Endometrial microvascular endothelial cells (primary cell): ENCODE data around the gene SLC30A4. TPM values are rescaled to one million over a fixed set of nuclear protein-coding genes. Genes with fewer than 3 reads are reported as not detected.
"Not testable (repeated sequence)": the region's sequence is repeated elsewhere in the genome, so short reads cannot be mapped to it uniquely, and the experiment has no call there.

ENCODE experiments used
- in situ Hi-C: cut with HindIII; loops from 2 replicates; pipeline ENCODE4 v1.10.0; 2017; ENCODE audit warnings: low sequenced_read_pairs, low pct_unique_long_range_greater_than_20kb; ENCODE audit errors: inconsistent ontology term
- total RNA-seq: library from RNA; depleted of rRNA; stranded (reverse); fragments of >200 nt; gene quantifications from one replicate; pipeline ENCODE4 v1.2.3, GENCODE V29; 2015; ENCODE audit errors: inconsistent ontology term

SLC30A4 gene
- total RNA-seq, 1 donor from 2014 or later = 5.7 TPM

DNA sequence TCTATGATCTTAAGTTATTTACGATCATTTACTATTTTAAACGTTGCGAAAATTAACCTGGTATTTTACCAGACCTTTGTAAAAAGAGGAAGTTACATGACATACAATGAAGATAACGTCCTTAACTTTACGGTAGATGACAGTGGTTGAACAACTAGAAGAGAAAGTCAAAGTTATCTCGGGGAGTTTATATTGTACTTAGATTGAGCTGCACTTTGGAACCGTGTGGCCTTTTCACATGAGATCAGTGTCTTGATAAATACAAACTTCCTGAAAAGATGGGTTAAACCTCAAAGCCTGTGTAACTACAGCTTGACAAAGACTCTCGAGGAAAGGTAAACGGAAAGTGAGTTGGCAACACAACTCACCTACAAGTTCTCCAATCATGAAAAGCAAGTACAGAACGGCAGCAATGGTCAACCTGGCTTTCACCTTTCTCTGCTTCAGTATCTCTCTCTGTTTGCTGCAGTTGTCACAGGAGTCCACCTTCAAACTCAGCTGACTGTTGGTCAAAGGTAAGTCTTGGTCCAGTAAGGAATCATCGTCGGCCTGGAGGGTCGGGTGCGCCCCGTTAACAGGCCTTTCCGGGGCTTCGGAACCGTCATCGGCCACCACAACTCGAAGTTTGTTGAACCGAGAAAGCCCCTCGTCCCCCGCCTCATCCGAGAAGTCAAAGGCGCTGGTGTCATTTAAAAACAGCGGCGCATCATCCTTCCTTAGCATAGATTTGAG is 793 bp downstream of the SLC30A4 start:
- in situ Hi-C loops = no loop called here

DNA sequence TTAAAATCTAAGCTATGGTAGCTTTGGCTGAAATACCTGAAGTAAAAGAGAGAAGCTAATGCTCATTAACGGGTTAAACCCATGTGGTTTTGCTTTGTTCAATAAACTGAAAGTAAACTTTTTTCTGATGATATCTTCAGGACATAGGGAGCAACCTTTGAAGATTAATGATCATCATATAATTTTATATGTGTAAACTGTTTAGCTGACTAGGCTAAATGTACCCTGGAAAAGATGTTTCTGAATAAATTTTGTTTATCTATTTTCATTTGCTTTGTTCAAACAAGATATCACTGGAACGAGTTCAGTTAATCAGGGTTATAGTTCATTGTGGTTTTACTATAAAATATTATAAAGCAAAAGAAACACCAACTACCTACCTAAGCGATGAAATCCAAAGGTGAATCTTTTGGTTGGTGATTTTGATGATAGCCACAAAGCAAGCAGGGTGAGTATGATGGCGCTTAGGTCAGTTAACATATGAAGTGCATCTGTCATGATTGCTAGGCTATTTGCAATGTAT is 11.7 kb downstream of the SLC30A4 start:
- in situ Hi-C loops = no loop called here

DNA sequence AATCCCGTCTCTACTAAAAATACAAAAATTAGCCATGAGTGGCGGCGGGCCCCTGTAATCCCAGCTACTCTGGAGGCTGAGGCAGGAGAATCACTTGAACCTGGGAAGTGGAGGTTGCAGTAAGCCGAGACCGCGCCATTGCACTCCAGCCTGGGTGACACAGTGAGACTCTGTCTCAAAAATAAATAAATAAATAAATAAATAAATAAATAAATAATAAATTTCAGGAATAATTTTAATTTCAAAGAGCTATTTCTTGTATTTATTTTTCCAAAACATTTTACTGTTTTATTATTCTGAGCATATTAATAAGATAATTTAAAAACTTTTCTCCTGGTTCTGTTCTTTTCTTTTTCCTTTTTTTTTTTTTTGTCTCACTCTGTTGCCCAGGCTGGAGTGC is 15.4 kb downstream of the SLC30A4 start:
- in situ Hi-C loops = not testable (repeated sequence)

DNA sequence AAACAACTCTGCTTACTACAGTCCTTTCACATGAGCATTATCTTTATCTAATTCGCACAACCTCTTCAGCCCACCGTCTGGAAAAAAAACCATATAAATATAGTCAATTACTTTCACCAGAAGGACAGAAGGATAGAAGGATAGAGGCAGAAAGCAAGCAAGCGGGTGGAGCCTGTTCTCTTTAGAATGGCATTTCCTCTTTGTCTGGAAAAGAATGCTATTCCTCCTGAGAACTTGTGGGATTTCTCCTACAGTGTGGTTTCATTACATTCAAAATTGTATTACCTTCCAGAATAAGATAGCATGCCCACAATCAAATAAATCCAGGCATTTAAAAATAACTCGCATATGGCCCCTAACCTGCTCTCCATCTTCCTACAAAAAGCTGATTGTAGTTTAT is 23.1 kb downstream of the SLC30A4 start:
- in situ Hi-C loops = no loop called here

DNA sequence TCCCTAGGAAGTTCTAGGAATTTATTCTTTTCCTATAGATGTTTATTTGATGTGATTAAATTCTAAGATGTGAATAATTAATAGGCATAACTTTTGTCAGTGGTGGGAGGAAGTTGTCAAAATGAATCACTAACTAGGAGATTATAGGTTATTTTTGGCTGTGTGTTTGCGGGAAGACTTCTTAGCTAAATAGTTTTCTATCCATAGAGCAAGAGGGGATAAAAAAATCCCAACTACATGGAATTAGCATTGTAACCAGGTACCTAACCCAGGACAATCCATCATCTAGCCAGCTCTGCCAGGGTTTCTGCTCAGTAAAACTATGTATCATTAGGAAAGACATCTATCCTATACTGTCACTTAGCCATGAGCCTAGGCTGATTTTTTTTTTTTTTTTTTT is 23.9 kb downstream of the SLC30A4 start:
- in situ Hi-C loops = no loop called here

DNA sequence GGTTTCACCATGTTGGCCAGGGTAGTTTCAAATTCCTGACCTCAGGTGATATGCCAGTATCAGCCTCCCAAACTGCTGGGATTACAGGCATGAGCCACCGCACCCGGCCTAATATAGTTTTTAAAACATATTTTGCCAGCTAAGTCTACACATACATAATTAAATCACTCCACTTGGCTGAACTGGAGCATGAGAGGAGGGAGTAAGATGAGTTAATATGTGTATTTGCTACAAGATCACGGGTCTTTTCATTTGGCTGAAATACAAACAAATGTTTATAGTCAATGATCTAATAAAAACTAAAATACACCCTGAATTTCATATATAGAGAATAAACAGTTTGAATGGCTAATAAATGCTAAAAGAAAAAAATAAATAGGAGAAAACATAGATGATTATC is 25.3 kb downstream of the SLC30A4 start:
- in situ Hi-C loops = no loop called here

DNA sequence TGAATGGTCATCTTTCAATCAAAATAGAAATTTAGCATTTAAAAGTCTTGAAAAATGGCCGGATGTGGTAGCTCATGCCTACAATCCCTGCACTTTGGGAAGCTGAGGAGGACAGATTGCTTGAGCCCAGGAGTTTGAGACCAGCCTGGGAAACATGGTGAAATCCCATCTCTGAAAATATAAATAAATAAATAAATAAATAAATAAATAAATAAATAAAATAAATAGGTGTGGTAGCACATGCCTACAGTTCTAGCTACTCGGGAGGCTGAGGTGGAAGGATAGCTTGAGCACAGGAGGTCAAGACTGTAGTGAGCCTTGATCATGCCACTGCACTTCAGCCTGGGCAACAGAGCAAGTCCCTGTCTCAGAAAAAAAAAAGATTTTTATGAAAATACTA is 25.9 kb downstream of the SLC30A4 start:
- in situ Hi-C loops = no loop called here

DNA sequence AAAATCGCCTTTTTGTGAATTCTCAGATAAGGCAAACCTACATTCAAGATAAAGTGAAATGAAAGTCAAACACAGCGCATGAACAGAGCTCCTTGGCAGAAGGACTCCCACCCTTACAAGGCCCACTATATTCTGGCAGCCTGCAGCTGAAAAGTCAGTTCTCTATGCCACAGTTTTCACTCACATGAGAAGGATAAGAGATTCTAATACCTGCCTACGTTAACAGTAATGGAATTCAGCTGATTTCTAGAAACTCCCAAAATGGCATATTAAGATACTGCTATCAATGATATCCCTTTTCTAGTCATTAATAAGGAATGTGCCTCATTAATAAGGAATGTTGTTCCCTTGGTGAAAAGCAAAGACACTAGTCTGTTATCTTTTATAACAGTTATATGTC is 27.0 kb downstream of the SLC30A4 start:
- in situ Hi-C loops = no loop called here

DNA sequence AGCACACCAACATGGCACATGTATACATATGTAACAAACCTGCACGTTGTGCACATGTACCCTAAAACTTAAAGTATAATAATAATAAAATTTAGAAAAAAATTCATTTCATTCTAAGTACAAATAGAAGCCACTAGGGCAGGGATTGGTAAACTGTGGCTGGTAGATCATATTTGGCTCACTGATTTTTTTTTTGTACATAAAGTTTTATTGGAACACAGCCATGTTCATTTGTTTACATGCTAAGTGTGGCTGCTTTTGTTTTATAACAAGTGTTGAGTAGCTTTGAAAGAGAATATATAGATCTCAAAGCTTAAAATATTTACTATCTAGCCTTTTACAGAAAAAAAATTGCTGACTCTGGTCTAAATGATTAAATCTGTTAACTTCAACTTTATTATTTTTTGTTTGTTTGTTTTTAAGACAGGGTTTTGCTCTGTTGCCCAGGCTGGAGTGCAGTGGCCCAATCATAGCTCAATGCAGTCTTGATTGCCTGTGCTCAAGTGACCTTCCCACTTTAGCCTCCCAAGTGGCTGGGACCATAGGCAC is 32.8 kb downstream of the SLC30A4 start:
- in situ Hi-C loops = no loop called here

DNA sequence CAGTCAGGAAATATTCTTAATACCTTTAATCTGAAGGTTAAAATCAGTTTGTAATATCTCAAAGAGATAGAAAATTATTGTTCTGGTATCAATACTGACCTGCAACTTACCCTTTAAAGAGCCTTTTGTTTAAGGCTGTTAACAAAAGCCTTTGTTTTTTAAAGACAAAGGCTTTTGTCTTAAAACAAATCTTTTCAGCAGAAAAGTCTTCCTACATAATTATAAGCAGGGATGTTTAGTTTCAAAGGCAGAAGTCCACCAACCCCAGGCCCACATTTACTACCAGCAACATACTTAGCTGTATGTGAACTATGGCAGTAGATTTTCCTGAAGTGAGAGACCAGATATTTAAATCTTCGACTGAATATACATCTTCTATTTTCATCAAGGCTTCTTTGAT is 36.2 kb downstream of the SLC30A4 start:
- in situ Hi-C loops = no loop called here

DNA sequence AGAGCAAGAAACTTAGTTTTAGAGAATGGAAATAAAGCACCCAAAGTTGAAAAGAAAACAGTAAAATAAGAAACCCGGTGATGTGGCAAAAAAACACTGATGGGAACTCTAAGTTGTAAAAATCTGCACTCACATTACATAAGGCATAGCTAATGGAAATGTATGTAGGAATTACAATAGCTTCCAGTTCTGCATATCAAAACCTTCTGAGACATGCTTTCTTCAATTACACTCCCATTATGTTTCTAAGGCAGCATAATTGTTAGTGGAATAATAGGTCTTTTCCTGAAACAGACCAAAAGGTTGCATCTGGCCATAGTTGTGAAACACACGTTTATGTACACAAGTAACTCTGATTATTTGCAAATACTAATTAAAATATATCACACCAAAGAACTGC is 41.4 kb downstream of the SLC30A4 start:
- in situ Hi-C loops = no loop called here

DNA sequence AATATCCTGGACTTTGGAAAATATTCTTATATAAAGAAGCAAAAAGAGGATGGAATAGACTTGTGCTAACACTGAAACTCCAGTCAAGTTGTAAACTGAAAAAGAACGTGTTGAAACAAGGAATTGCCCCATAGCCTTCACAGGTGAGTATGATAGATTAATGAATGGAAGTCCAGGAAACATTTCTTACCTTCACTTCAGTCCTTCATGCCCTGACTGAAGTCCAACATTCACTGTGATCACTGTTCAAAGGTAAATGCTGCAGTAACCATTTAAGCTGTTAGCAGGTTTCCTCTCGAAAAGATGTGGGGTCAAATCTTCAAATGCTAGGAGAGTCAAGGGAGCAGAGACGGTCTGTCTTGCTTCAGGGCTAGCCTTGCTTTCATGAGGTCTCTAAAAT is 46.1 kb downstream of the SLC30A4 start:
- in situ Hi-C loops = no loop called here

DNA sequence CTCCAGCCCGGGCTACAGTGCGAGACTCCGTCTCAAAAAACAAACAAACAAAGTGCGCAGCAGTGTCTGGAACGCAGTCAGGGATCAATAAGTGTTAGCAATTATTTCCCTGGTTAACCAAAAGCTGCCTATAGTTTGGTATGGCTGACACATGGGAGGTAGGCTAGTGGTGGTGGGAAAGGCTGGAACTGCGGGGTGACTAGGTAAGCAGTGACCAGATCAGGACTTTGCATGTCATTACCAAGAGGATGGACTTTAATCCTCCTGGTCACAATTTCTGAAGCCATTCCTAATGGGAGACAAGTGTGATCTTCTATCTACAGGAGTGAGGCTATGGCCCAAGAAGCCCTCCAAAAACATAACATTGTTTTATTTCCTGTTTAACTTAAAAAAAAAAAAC is 47.8 kb downstream of the SLC30A4 start:
- in situ Hi-C loops = no loop called here

DNA sequence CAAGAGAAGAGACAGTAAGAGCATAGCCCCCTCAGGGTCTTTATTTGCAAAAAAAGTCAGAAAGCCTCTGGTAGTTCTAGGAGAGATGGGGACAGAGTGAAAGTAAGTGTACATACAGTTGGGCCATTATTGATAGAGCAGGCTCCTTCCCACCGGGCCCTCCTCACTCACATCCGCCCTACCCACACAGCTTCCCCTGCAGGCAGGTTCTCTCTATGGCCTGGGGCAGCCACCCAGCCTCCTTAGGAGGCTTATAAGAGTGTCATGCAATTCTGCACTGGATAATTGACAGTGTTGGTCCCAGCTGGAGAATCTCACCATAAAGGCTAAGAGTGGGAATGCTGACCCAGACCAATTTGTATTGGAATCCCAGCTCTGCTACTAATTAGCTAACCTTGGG is 49.5 kb downstream of the SLC30A4 start:
- in situ Hi-C loops = no loop called here

DNA sequence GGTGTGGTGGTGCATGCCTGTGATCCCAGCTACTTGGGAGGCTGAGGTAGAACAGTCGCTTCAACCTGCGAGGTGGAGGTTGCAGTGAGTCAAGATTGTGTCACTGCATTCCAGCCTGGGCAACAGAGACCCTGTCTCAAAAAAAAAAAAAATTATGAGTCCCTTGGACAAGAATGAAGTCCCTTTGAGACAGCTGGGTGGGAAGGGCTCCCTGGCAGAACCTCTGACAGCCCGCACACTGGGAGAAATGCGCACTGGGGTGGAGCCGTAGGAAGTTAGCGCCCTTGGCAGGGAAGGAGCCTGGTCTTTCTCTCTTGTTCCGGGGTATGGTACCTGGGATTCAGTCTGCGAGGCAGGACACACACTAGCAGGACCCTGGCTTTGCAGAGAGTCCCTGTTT is 51.4 kb downstream of the SLC30A4 start:
- in situ Hi-C loops = no loop called here

DNA sequence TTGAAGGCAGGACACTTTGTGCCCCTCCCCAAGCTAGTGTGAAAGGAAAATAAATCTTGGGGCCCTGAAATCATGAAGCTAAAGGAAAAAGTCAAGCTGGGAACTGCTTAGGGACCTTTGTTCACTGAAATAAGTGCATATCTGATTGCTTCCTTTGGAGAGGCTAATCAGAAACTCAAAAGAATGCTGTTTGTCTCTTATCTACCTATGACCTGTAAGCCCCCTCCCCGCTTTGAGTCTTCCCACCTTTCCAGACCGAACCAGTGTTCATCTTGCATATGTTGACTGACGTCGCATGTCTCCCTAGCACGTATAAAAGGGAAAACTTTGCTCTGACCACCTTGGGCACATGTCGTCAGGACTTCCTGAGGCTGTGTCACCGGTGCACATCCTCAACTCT is 53.1 kb downstream of the SLC30A4 start:
- in situ Hi-C loops = no loop called here

DNA sequence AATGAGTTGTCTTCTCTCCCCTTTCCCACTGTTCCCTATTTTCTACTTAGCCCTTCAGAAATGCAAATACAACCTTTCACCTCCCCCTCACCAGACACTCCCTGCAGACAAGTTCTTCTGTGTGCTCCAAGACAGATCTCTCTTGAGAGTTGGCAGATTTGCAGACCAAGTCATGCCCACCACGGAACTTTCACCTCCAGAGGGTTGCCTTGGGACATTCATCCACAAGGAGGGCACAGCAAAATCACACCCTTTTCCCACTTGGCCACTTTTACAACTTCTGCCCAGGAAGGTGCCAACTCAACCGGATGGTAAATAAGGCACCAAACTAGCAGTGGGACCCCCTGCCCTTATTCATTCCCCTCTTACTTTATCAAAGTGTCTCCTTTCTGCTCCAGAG is 53.5 kb downstream of the SLC30A4 start:
- in situ Hi-C loops = no loop called here

DNA sequence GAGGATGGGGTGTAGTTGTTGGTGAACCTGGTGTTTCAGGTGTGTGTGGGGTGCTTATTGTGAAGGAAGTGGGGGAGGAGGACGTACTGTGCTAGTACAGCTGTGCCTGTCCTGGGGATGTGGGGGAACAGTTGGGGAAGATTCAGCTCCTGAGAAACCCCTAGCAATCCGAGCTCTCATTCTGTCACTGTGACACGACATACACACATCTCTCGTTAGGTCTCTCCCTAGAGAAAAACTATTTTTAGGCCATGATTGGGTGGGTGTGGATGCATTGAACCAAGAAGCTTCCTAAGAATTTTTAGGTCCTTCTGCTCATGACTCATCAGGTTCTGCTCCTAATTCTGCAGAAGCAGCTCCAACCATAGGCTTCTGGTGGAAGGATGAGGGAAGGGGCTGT is 54.3 kb downstream of the SLC30A4 start:
- in situ Hi-C loops = no loop called here

DNA sequence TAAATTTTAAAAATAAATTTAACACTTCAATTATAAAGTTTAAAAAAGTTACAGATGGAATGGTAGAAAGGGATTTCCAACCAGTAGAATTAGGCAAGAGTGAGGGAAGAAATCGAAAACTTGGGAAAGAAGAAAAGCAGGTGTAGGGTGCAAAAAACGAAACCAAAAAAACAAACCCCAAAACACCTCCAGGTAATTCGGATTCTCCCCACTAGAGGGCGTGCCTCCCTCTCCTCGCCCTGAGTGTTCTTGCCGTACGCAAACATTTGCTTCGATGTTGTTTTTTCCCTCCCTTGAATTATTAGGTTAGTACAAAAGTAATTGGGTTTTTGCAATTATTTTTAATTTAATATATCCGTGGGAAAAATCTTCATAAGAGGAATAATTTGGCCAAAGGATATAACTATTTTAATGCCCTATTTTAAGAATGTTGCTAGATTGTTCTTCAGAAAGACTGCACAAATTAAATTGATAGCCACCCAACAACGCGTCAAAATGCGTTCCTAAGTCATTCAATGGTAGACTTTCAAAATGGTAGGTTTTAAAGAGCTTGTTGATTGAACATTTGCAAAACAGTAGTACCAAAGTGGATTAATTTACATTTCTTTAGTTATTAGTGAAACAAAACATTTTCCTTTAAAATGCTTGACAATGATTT is 63.7 kb downstream of the SLC30A4 start:
- in situ Hi-C loops = no loop called here
